Upper lobe of left lung (tissue), 6 donors: ENCODE measurements around the gene FOXE1. TPM values are rescaled to one million over a fixed set of nuclear protein-coding genes. Genes with fewer than 3 reads are reported as not detected.

Experiments used
- ATAC-seq, 2 donors: fragments of 200-7000 bp; cut with Tn5 transposase; one replicate each; pipeline ENCODE4 v1.9.1; 2022; ENCODE audit warnings: mild to moderate bottlenecking in 2 of 2, moderate library complexity in 2 of 2; ENCODE audit not compliant: low FRiP score in 2 of 2
- DNase-seq, 2 donors: peaks; one replicate each; pipeline ENCODE4 v3.0.0-alpha.2; 2019 to 2020
- H3K27ac ChIP-seq, 4 donors: fragments of 200-600 bp; sonication (generic); one replicate each; pipeline ENCODE4 v1.5.1; 2016 to 2019
- H3K27me3 ChIP-seq, 4 donors: fragments of 200-600 bp; sonication (generic); one replicate each; pipeline ENCODE4 v1.5.1; 2017 to 2019
- H3K36me3 ChIP-seq, 4 donors: fragments of 200-600 bp; sonication (generic); one replicate each; pipeline ENCODE4 v1.5.1; 2016 to 2019
- H3K4me1 ChIP-seq, 4 donors: fragments of 200-600 bp; sonication (generic); one replicate each; pipeline ENCODE4 v1.5.1; 2018 to 2019
- H3K4me3 ChIP-seq, 4 donors: fragments of 200-600 bp; sonication (generic); one replicate each; pipeline ENCODE4 v1.5.1; 2017 to 2019; ENCODE audit warnings: mild to moderate bottlenecking in 2 of 4, moderate library complexity in 1 of 4
- H3K9me3 ChIP-seq, 4 donors: fragments of 200-600 bp; sonication (generic); one replicate each; pipeline ENCODE4 v1.5.1; 2018 to 2019
- CTCF ChIP-seq, 6 experiments: fragments of 450-650 bp in 4 of 6; fragments of 200-600 bp in 2 of 6; sonication (generic) in 2 of 6; IDR thresholded peaks; one replicate each; pipeline ENCODE4 v1.5.1; 2016 to 2019; ENCODE audit warnings: antibody characterized with exemption in 6 of 6
- EP300 ChIP-seq, 4 donors: sonication (generic); formaldehyde crosslinking; IDR thresholded peaks; one replicate each; pipeline ENCODE4 v1.5.1; 2017; ENCODE audit warnings: antibody characterized with exemption in 4 of 4, control low read depth in 2 of 4
- POLR2A ChIP-seq, 4 donors: fragments of 450-650 bp; IDR thresholded peaks; one replicate each; pipeline ENCODE4 v1.5.1; 2016 to 2017; ENCODE audit warnings: antibody characterized with exemption in 4 of 4, mild to moderate bottlenecking in 2 of 4
- POLR2AphosphoS5 ChIP-seq, 2 donors: sonication (generic); formaldehyde crosslinking; IDR thresholded peaks; one replicate each; pipeline ENCODE4 v1.5.1; 2017; ENCODE audit warnings: antibody characterized with exemption in 2 of 2
- WGBS, 2 donors: methylation state at CpG; one replicate each; pipeline ENCODE4 v1.1.5; 2017 to 2018; 5-methylcytosine and 5-hydroxymethylcytosine counted together
- total RNA-seq, 6 donors: library from RNA; depleted of rRNA in 4 of 6; stranded (reverse); fragments of >200 nt in 4 of 6; gene quantifications; one replicate each; pipeline versions ENCODE4 v1.1.0 to v1.2.1, GENCODE V29; 2016 to 2021
- donor health status: DM: no; HTN: no; CAD: no; lungs with moderate emphysema.
- donor health status: DM: no; HTN: yes; CAD: no; lungs with severe emphysema.

Gene FOXE1
- total RNA-seq, 6 donors from 2014 or later, result 1.8 TPM; not detected in 5

- WGBS, 2 donors, result 10 to 15% methylated on average over 7 to 29 of the region's 31 CpGs
These were observed 5.4 kb upstream of the FOXE1 start for GRCh38 chr9:97847474-97848214.

GRCh38 chr9:97848215-97848479, 4.9 kb upstream of the FOXE1 start:
- ATAC-seq (no peak), DNase-seq (no peak)
- WGBS, 2 donors, result 6 to 7% methylated on average over 2 to 7 of the region's 7 CpGs
- TF ChIP-seq EP300 (IDR thresholded peaks at IDR 0.05), result no peak
- TF ChIP-seq CTCF (IDR thresholded peaks at IDR 0.05), result no peak
- TF ChIP-seq POLR2AphosphoS5 (IDR thresholded peaks at IDR 0.05), result no peak
- TF ChIP-seq POLR2A (IDR thresholded peaks at IDR 0.05), result no peak
- Histone ChIP-seq H3K4me3 (peak overlapping the region in 2 of 4 donors; percentile 28 to 43), H3K9me3 (no peaks in the 10 kb centered on the region), H3K4me1 (peaks cover 23 to 34% (median 30%) of the 10 kb centered on the region in 4 donors), H3K27ac (no peak overlapping the region), H3K27me3 (peaks cover 1 to 65% (median 33%) of the 10 kb centered on the region in 4 donors), H3K36me3 (no peaks in the 10 kb centered on the region)

More at GRCh38 chr9:97847474-97848214, 5.4 kb upstream of the FOXE1 start:
- H3K27me3 ChIP-seq, result peaks cover 1 to 60% (median 28%) of the 10 kb centered on the region in 4 donors
- no peaks in the 10 kb centered on the region for H3K36me3 ChIP-seq
- no peak overlapping the region for H3K27ac ChIP-seq
- TF ChIP-seq CTCF (IDR thresholded peaks at IDR 0.05), result no peak
- no peak for TF ChIP-seq EP300 (IDR thresholded peaks at IDR 0.05)
- TF ChIP-seq POLR2A (IDR thresholded peaks at IDR 0.05), result no peak
- no peak for TF ChIP-seq POLR2AphosphoS5 (IDR thresholded peaks at IDR 0.05)
- DNase-seq, result peak in 1 of 2 donors; percentile 52
- no peak for ATAC-seq
- peaks cover 18 to 29% (median 24%) of the 10 kb centered on the region in 4 donors for H3K4me1 ChIP-seq
- no peaks in the 10 kb centered on the region for H3K9me3 ChIP-seq
- no peak overlapping the region for H3K4me3 ChIP-seq

- H3K4me1 ChIP-seq, result peaks cover 28 to 39% (median 35%) of the 10 kb centered on the region in 4 donors
- no peak overlapping the region for H3K27ac ChIP-seq
- no peaks in the 10 kb centered on the region for H3K9me3 ChIP-seq
- TF ChIP-seq POLR2A (IDR thresholded peaks at IDR 0.05), result no peak
- peaks cover 1 to 70% (median 38%) of the 10 kb centered on the region in 4 donors for H3K27me3 ChIP-seq
- DNase-seq, result peak; percentile 65 to 82
- H3K4me3 ChIP-seq, result peak overlapping the region in 3 of 4 donors; percentile 3 to 43 (median 28)
- WGBS, 2 donors, result 4 to 5% methylated on average over 48 to 53 of the region's 61 CpGs
- H3K36me3 ChIP-seq, result no peaks in the 10 kb centered on the region
- ATAC-seq, result peak; percentile 39 to 65
These were observed 4.4 kb upstream of the FOXE1 start for GRCh38 chr9:97848480-97849237.

GRCh38 chr9:97849980-97850379, 3.0 kb upstream of the FOXE1 start:
- H3K4me1 ChIP-seq, result peaks cover 35 to 50% (median 40%) of the 10 kb centered on the region in 4 donors

More at GRCh38 chr9:97849980-97850379, 3.0 kb upstream of the FOXE1 start:
- no peak for TF ChIP-seq CTCF (IDR thresholded peaks at IDR 0.05)
- no peak for TF ChIP-seq POLR2AphosphoS5 (IDR thresholded peaks at IDR 0.05)
- TF ChIP-seq EP300 (IDR thresholded peaks at IDR 0.05), result no peak
- no peak for TF ChIP-seq POLR2A (IDR thresholded peaks at IDR 0.05)
- ATAC-seq (no peak), DNase-seq (no peak)
- H3K27ac ChIP-seq, result no peak overlapping the region
- no peak overlapping the region for H3K4me3 ChIP-seq
- no peaks in the 10 kb centered on the region for H3K9me3 ChIP-seq
- 15 to 19% methylated on average over 3 of the region's 3 CpGs for WGBS, 2 donors
- H3K36me3 ChIP-seq, result no peaks in the 10 kb centered on the region
- peaks cover 1 to 83% (median 47%) of the 10 kb centered on the region in 4 donors for H3K27me3 ChIP-seq
